Esophagus muscularis mucosa (tissue), 4 donors: ENCODE measurements around the gene CAMK2A. TPM values are rescaled to one million over a fixed set of nuclear protein-coding genes. Genes with fewer than 3 reads are reported as not detected.
A peak's percentile ranks its signal among the peaks of the same experiment; 100 is the strongest.

Source experiments
- DNase-seq: peaks from one replicate; pipeline ENCODE4 v3.0.0-alpha.2; 2017; ENCODE audit errors: extremely low spot score
- H3K27ac ChIP-seq, 4 donors: fragments of 200-600 bp; sonication (generic); replicated peaks in 1 of 4; 1 replicate in 3 of 4; 2 replicates in 1 of 4; pipeline ENCODE4 v1.5.1; 2016 to 2019; ENCODE audit warnings: mild to moderate bottlenecking in 1 of 4
- H3K27me3 ChIP-seq, 4 donors: fragments of 200-600 bp; sonication (generic); one replicate each; pipeline versions ENCODE4 v1.5.1 to v1.6.0; 2016 to 2019
- H3K36me3 ChIP-seq, 4 donors: fragments of 200-600 bp; sonication (generic); one replicate each; pipeline ENCODE4 v1.5.1; 2016 to 2019
- H3K4me1 ChIP-seq, 4 donors: fragments of 200-600 bp; sonication (generic); one replicate each; pipeline ENCODE4 v1.5.1; 2016 to 2019
- H3K4me3 ChIP-seq, 4 donors: fragments of 200-600 bp; sonication (generic); 1 replicate in 2 of 4; 2 replicates in 2 of 4; pipeline ENCODE4 v1.5.1; 2016 to 2019; ENCODE audit warnings: mild to moderate bottlenecking in 4 of 4, moderate library complexity in 1 of 4
- H3K9me3 ChIP-seq, 4 donors: fragments of 200-600 bp; sonication (generic); 1 replicate in 3 of 4; 2 replicates in 1 of 4; pipeline ENCODE4 v1.5.1; 2016 to 2019
- EP300 ChIP-seq: sonication (generic); formaldehyde crosslinking; IDR thresholded peaks from one replicate; pipeline ENCODE4 v1.6.1; 2017; ENCODE audit warnings: antibody characterized with exemption
- POLR2A ChIP-seq: fragments of 450-650 bp; IDR thresholded peaks from one replicate; pipeline ENCODE4 v1.6.1; 2017; ENCODE audit warnings: antibody characterized with exemption, moderate library complexity, mild to moderate bottlenecking, low read depth
- POLR2AphosphoS5 ChIP-seq, 2 donors: sonication (generic); formaldehyde crosslinking; IDR thresholded peaks; one replicate each; pipeline ENCODE4 v1.6.1; 2017; ENCODE audit warnings: antibody characterized with exemption in 2 of 2
- WGBS: methylation state at CpG from one replicate; pipeline ENCODE4 v1.1.5; 2018; 5-methylcytosine and 5-hydroxymethylcytosine counted together
- intact Hi-C: fragments of 100-400 bp; cut with DNase I; formaldehyde crosslinking; loops from one replicate; pipeline ENCODE4 v1.15.1; 2023
- total RNA-seq, 4 donors: library from RNA; depleted of rRNA; stranded (reverse); fragments of >200 nt; gene quantifications; one replicate each; pipeline versions ENCODE4 v1.1.0 to v1.2.1, GENCODE V29; 2016
- TF ChIP-seq, protein P1 (sequence below), 3 experiments: fragments of 200-600 bp in 2 of 3; fragments of 450-650 bp in 1 of 3; sonication (generic) in 2 of 3; IDR thresholded peaks; one replicate each; pipeline ENCODE4 v1.5.1; 2017 to 2019; ENCODE audit warnings: antibody characterized with exemption in 3 of 3, mild to moderate bottlenecking in 2 of 3, moderate library complexity in 1 of 3

CAMK2A gene
- total RNA-seq, 4 donors from 2014 or later = 2.5 to 8.0 (median 3.8) TPM

DNA sequence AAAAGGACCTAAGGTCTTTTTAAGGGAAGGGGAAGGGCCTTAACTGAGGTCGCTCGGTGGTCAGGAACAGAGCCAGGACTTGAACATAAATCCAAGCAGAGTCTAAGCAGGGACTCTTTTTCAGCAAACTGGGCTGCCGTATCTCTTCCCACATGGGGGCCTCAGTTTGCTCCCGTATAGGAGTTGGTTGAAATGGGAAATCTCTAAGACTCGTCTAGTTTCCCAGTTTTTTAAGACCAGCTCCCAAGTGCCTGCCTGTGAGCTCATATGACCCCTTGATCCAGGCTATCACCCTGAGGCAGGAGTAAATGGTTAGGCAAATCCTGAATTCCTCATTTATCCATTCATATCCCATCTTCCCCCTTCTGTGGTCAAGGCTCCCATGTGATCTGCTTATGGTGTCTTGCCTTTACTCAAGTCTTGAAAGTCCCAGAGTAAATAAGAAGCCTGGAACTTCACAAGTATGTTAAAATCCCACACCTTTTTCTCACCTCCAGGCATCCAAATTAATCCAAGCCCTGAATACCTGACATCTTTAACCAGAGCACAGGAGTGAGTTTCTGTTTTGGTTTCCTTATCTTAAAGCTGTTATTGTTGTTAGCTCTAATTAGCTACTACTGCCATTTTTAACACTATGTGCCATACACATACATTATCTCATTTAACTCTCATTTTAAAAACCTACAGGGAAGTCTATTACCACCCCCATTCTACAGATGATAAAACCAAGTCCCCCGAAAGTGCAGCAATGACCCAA lies 10.2 kb upstream of the CAMK2A start:
- peak overlapping the region; percentile 55 to 83 (median 74) for H3K27ac ChIP-seq
- WGBS = 50% methylated on average over 6 of the region's 6 CpGs
- H3K4me1 ChIP-seq = peaks cover 18 to 79% (median 76%) of the 10 kb centered on the region in 4 donors
- peaks cover 0 to 30% (median 0%) of the 10 kb centered on the region in 4 donors for H3K27me3 ChIP-seq
- peaks cover 0 to 12% (median 4%) of the 10 kb centered on the region in 4 donors for H3K36me3 ChIP-seq
- TF ChIP-seq POLR2AphosphoS5 (IDR thresholded peaks at IDR 0.05) (no peak), POLR2A (no peak), EP300 (no peak)
- TF ChIP-seq, protein P1, sequence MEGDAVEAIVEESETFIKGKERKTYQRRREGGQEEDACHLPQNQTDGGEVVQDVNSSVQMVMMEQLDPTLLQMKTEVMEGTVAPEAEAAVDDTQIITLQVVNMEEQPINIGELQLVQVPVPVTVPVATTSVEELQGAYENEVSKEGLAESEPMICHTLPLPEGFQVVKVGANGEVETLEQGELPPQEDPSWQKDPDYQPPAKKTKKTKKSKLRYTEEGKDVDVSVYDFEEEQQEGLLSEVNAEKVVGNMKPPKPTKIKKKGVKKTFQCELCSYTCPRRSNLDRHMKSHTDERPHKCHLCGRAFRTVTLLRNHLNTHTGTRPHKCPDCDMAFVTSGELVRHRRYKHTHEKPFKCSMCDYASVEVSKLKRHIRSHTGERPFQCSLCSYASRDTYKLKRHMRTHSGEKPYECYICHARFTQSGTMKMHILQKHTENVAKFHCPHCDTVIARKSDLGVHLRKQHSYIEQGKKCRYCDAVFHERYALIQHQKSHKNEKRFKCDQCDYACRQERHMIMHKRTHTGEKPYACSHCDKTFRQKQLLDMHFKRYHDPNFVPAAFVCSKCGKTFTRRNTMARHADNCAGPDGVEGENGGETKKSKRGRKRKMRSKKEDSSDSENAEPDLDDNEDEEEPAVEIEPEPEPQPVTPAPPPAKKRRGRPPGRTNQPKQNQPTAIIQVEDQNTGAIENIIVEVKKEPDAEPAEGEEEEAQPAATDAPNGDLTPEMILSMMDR (IDR thresholded peaks at IDR 0.05) = no peak
- DNase-seq = no peak
- intact Hi-C loops = no loop called here
- H3K4me3 ChIP-seq = no peak overlapping the region
- no peaks in the 10 kb centered on the region for H3K9me3 ChIP-seq

DNA sequence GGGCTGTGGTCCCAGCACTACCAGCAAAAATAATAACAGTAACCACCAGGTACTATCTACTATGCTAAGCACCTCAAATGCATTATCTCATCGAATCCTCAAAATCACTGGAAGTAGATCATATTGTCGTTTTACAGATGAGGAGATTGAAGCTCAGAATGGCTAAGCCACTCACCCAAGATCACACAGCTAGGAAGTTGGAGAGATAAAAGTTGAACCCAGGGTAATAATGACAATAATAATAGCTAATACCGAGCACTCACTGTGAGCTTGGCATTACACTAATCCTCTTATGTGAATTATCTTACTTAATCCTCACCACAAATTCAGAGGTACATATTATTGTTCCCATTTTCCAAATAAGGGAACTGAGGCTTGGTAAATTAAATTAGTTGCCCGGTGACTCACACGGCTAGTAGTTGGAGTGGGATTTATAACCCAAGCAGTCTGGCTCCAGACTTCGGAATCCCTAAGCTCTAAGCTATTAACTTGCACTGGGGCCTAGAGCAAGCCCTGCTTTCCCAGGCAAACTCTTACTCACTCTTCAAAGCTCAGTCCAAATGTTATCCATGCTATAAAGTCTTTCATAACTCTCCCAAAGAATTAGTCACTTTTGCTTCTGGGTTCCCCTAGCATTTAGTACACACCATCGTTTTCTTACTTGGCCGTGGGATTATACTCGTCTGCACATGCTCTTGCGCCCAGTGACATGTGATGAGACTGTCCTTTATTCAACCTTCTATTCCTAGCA lies 9.3 kb upstream of the CAMK2A start:
- Histone ChIP-seq H3K9me3 (no peaks in the 10 kb centered on the region), H3K4me1 (peaks cover 16 to 78% (median 70%) of the 10 kb centered on the region in 4 donors), H3K4me3 (no peak overlapping the region), H3K27me3 (peaks cover 0 to 30% (median 0%) of the 10 kb centered on the region in 4 donors), H3K36me3 (peaks cover 0 to 12% (median 4%) of the 10 kb centered on the region in 4 donors), H3K27ac (peak overlapping the region; percentile 55 to 83 (median 74))
- DNase-seq = no peak
- WGBS = 53% methylated on average over 10 of the region's 10 CpGs
- no peak for TF ChIP-seq EP300
- peak; percentile 20 to 41 for TF ChIP-seq POLR2AphosphoS5 (IDR thresholded peaks at IDR 0.05)
- intact Hi-C loops = no loop called here

DNA sequence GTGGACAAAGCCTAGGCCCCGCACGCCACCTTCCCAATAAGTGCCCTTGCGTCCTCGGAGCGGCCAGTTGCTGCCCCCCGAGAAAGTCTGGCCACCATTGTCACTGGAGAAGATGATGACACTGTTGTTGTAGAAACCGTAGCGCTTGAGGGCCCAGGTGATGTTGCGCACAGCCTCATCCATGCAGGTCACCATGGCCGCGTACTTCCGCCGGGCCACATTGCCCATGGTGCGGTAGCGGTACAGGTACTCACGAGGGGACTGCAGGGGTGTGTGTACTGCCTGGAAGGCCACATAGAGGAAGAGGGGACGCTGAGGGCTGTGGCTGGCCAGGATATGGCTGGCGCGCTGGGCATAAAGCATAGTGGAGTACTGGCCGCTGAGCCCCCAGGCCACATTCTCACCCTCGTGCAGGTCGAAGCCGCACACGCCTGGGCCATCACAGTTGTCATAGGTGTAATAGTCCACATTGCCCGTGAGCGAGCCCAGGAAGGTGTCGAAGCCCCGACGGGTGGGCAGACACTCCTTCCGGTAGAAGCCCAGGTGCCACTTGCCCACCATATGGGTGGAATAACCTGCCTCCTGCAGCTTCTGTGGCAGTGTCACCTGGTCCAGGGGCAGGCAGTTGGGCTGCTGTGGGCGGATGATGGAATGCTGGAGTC lies 8.5 kb upstream of the CAMK2A start:
- WGBS = 94% methylated on average over 19 of the region's 31 CpGs
- no peak for DNase-seq
- Histone ChIP-seq H3K36me3 (peaks cover 0 to 12% (median 4%) of the 10 kb centered on the region in 4 donors), H3K27ac (peak overlapping the region in 3 of 4 donors; percentile 65 to 83 (median 83)), H3K4me3 (no peak overlapping the region), H3K4me1 (peaks cover 16 to 70% (median 64%) of the 10 kb centered on the region in 4 donors), H3K9me3 (no peaks in the 10 kb centered on the region), H3K27me3 (peaks cover 0 to 27% (median 0%) of the 10 kb centered on the region in 4 donors)
- intact Hi-C loops = no loop called here
- no peak for TF ChIP-seq EP300
- TF ChIP-seq POLR2A = no peak

DNA sequence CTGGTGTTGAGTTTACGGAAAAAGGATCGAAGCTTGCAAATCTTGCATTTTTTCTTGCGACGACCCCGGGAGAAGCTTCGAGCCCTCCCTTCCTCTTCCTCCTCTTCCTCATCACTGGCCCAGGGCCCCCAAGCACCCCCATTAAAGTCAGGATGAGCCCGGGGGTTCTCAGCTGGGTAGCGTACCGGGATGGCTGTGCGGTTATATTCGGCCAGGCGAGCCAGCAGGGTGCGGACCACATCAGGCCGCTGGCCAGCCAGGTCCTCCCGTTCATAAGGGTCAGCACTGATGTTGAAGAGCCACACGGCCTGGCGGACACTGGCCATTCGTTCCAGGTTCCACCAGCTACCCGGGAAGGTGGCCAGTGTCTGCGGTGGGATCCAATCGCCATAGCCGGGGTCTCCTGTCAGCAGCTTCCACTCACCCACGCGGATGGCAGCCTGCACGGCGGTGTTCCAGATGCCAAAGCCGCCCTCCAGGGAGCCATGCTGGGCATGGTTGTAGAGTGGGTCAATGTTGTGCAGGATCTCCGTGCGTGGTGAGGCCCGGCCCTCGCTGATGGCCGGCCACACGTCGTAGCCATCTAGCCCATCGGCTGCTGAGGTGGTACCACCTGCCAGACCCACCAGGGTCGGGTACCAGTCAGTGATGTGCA lies 7.8 kb upstream of the CAMK2A start:
- peaks cover 10 to 63% (median 57%) of the 10 kb centered on the region in 4 donors for H3K4me1 ChIP-seq
- no peak overlapping the region for H3K27ac ChIP-seq
- peaks cover 0 to 12% (median 4%) of the 10 kb centered on the region in 4 donors for H3K36me3 ChIP-seq
- TF ChIP-seq EP300 (no peak), POLR2A (no peak), POLR2AphosphoS5 (IDR thresholded peaks at IDR 0.05) (no peak)
- TF ChIP-seq, protein P1 (IDR thresholded peaks at IDR 0.05) = no peak
- no peak for DNase-seq
- no peaks in the 10 kb centered on the region for H3K9me3 ChIP-seq
- WGBS = 95% methylated on average over 24 of the region's 36 CpGs
- H3K4me3 ChIP-seq = no peak overlapping the region
- peaks cover 0 to 20% (median 0%) of the 10 kb centered on the region in 4 donors for H3K27me3 ChIP-seq
- intact Hi-C loops = no loop called here

DNA sequence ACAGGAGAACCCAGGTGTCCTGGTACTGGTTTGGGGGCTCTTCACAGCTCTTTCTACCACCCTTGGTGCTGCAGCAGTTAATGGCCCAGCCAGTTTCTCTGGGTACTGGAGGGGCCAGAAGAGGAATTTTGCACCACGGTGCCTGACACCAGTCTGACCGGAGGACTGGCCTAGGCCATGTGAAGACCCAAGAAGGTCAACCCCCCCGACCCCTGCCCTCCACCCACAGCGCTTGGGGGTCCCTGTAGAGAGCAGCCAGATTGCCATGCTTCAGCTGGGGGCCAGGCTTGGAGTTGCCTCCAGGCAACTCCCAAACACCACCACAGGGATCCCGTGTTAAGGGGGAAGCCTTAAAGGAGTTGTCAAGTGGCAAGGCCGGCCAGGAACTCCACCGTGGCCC lies 6.9 kb upstream of the CAMK2A start:
- H3K4me1 ChIP-seq = peaks cover 5 to 54% (median 48%) of the 10 kb centered on the region in 4 donors
- peaks cover 0 to 11% (median 0%) of the 10 kb centered on the region in 4 donors for H3K27me3 ChIP-seq
- WGBS = 84% methylated on average over 7 of the region's 7 CpGs
- TF ChIP-seq POLR2A = no peak
- TF ChIP-seq, protein P1 (IDR thresholded peaks at IDR 0.05) = no peak
- no peak for TF ChIP-seq EP300
- TF ChIP-seq POLR2AphosphoS5 (IDR thresholded peaks at IDR 0.05) = no peak
- no peak for DNase-seq
- no peaks in the 10 kb centered on the region for H3K9me3 ChIP-seq
- peaks cover 0 to 12% (median 4%) of the 10 kb centered on the region in 4 donors for H3K36me3 ChIP-seq
- H3K4me3 ChIP-seq = no peak overlapping the region
- no peak overlapping the region for H3K27ac ChIP-seq
- intact Hi-C loops = no loop called here
